Measurements from ENCODE around the gene TMEM272. TPM values are rescaled to one million over a fixed set of nuclear protein-coding genes. Genes with fewer than 3 reads are reported as not detected.
A peak's percentile ranks its signal among the peaks of the same experiment; 100 is the strongest.

Gene TMEM272
- polyA plus RNA-seq, 1 donor (not counting 4 experiments of a cell fraction or from before 2014, with no cell fraction given), result not detected

- no peak overlapping the region for H3K9ac ChIP-seq (ENCODE audit: control insufficient read depth, extremely low read depth, insufficient read depth, low read length)
- no peak overlapping the region for H3K27ac ChIP-seq (ENCODE audit: control insufficient read depth, insufficient read depth, low read length)
- H3K9me1 ChIP-seq (ENCODE audit: control insufficient read depth, extremely low read depth, insufficient read depth, low read length), result no peaks in the 10 kb centered on the region
- no peaks in the 10 kb centered on the region for H3K9me3 ChIP-seq (ENCODE audit: control insufficient read depth, low read depth, low read length)
- FAIRE-seq, result no peak
- no peaks in the 10 kb centered on the region for H3K36me3 ChIP-seq (ENCODE audit: control insufficient read depth in 2 of 2, extremely low read depth in 1 of 2, insufficient read depth in 2 of 2, low read length in 2 of 2)
- TF ChIP-seq EZH2 (IDR thresholded peaks at IDR 0.05; ENCODE audit: low read length), result no peak
- TF ChIP-seq CTCF (optimal IDR thresholded peaks at IDR 0.05 in 1 of 3, IDR thresholded peaks at IDR 0.05 in 1 of 3, conservative IDR thresholded peaks at IDR 0.05 in 1 of 3; ENCODE audit: extremely low read depth in 1 of 3, insufficient read depth in 2 of 3, low read length in 3 of 3), result no peak
- no peaks in the 10 kb centered on the region for H4K20me1 ChIP-seq (ENCODE audit: control insufficient read depth, extremely low read depth, insufficient read depth, low read length)
- H3K4me3 ChIP-seq (ENCODE audit: control insufficient read depth in 2 of 3, extremely low read depth in 1 of 3, insufficient read depth in 2 of 3, low read depth in 1 of 3, low read length in 3 of 3), result no peak overlapping the region
- H3K4me1 ChIP-seq (ENCODE audit: control insufficient read depth, extremely low read depth, insufficient read depth, low read length), result no peaks in the 10 kb centered on the region
- H3K27me3 ChIP-seq (ENCODE audit: control insufficient read depth, extremely low read depth, insufficient read depth, low read length), result peaks cover 12% of the 10 kb centered on the region
- DNase-seq (ENCODE audit: low read depth, low spot score), result no peak
- dilution Hi-C loops (cut with MboI; ENCODE audit: extremely low pct_ligation_motif_present, low sequenced_read_pairs), result no loop called here
- H2AFZ ChIP-seq (ENCODE audit: control insufficient read depth, low read length), result no peak overlapping the region
- H3K4me2 ChIP-seq (ENCODE audit: control insufficient read depth, extremely low read depth, insufficient read depth, low read depth, low read length), result no peak overlapping the region
- H3K79me2 ChIP-seq (ENCODE audit: control insufficient read depth, insufficient read depth, low read length), result no peaks in the 10 kb centered on the region
Measured at GRCh38 chr13:51833980-51834379, 11.0 kb downstream of the TMEM272 start.

- H3K4me3 ChIP-seq (ENCODE audit: control insufficient read depth in 2 of 3, extremely low read depth in 1 of 3, insufficient read depth in 2 of 3, low read depth in 1 of 3, low read length in 3 of 3), result no peak overlapping the region
- FAIRE-seq (no peak), DNase-seq (ENCODE audit: low read depth, low spot score) (no peak)
- no peak overlapping the region for H2AFZ ChIP-seq (ENCODE audit: control insufficient read depth, low read length)
- H3K27ac ChIP-seq (ENCODE audit: control insufficient read depth, insufficient read depth, low read length), result no peak overlapping the region
- H4K20me1 ChIP-seq (ENCODE audit: control insufficient read depth, extremely low read depth, insufficient read depth, low read length), result no peaks in the 10 kb centered on the region
- no peaks in the 10 kb centered on the region for H3K9me3 ChIP-seq (ENCODE audit: control insufficient read depth, low read depth, low read length)
- no peaks in the 10 kb centered on the region for H3K4me1 ChIP-seq (ENCODE audit: control insufficient read depth, extremely low read depth, insufficient read depth, low read length)
- dilution Hi-C loops (cut with MboI; ENCODE audit: extremely low pct_ligation_motif_present, low sequenced_read_pairs), result no loop called here
- no peaks in the 10 kb centered on the region for H3K36me3 ChIP-seq (ENCODE audit: control insufficient read depth in 2 of 2, extremely low read depth in 1 of 2, insufficient read depth in 2 of 2, low read length in 2 of 2)
- H3K9ac ChIP-seq (ENCODE audit: control insufficient read depth, extremely low read depth, insufficient read depth, low read length), result no peak overlapping the region
- H3K79me2 ChIP-seq (ENCODE audit: control insufficient read depth, insufficient read depth, low read length), result no peaks in the 10 kb centered on the region
- no peaks in the 10 kb centered on the region for H3K9me1 ChIP-seq (ENCODE audit: control insufficient read depth, extremely low read depth, insufficient read depth, low read length)
- no peak overlapping the region for H3K4me2 ChIP-seq (ENCODE audit: control insufficient read depth, extremely low read depth, insufficient read depth, low read depth, low read length)
- H3K27me3 ChIP-seq (ENCODE audit: control insufficient read depth, extremely low read depth, insufficient read depth, low read length), result peaks cover 23% of the 10 kb centered on the region
- TF ChIP-seq EZH2 (IDR thresholded peaks at IDR 0.05; ENCODE audit: low read length) (no peak), CTCF (optimal IDR thresholded peaks at IDR 0.05 in 1 of 3, IDR thresholded peaks at IDR 0.05 in 1 of 3, conservative IDR thresholded peaks at IDR 0.05 in 1 of 3; ENCODE audit: extremely low read depth in 1 of 3, insufficient read depth in 2 of 3, low read length in 3 of 3) (peak; percentile 41 to 82 (median 47))
Measured at GRCh38 chr13:51832471-51833152, 12.4 kb downstream of the TMEM272 start.
